Measurements from ENCODE around the gene TENM4. TPM values are rescaled to one million over a fixed set of nuclear protein-coding genes. Genes with fewer than 3 reads are reported as not detected.

TENM4 gene
- total RNA-seq, 1 donor = 10.4 TPM

- no peak overlapping the region for H3K4me3 ChIP-seq (ENCODE audit: low read depth, low read length)
- no peak for DNase-seq (ENCODE audit: low read depth)
- TF ChIP-seq, protein P1, sequence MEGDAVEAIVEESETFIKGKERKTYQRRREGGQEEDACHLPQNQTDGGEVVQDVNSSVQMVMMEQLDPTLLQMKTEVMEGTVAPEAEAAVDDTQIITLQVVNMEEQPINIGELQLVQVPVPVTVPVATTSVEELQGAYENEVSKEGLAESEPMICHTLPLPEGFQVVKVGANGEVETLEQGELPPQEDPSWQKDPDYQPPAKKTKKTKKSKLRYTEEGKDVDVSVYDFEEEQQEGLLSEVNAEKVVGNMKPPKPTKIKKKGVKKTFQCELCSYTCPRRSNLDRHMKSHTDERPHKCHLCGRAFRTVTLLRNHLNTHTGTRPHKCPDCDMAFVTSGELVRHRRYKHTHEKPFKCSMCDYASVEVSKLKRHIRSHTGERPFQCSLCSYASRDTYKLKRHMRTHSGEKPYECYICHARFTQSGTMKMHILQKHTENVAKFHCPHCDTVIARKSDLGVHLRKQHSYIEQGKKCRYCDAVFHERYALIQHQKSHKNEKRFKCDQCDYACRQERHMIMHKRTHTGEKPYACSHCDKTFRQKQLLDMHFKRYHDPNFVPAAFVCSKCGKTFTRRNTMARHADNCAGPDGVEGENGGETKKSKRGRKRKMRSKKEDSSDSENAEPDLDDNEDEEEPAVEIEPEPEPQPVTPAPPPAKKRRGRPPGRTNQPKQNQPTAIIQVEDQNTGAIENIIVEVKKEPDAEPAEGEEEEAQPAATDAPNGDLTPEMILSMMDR (IDR thresholded peaks at IDR 0.05; ENCODE audit: insufficient read depth, low read depth, low read length) = no peak
These were observed 374.1 kb downstream of the TENM4 start for GRCh38 chr11:79066456-79067351.

GRCh38 chr11:79062814-79063762, 377.7 kb downstream of the TENM4 start:
- DNase-seq (ENCODE audit: low read depth) = no peak
- no peak overlapping the region for H3K4me3 ChIP-seq (ENCODE audit: low read depth, low read length)
- TF ChIP-seq, protein P1 (IDR thresholded peaks at IDR 0.05; ENCODE audit: insufficient read depth, low read depth, low read length) = peak; percentile 50

- H3K4me3 ChIP-seq (ENCODE audit: low read depth, low read length) = no peak overlapping the region
- no peak for DNase-seq (ENCODE audit: low read depth)
- TF ChIP-seq, protein P1 (IDR thresholded peaks at IDR 0.05; ENCODE audit: insufficient read depth, low read depth, low read length) = no peak
These were observed 380.5 kb downstream of the TENM4 start for GRCh38 chr11:79060081-79060953.

DNA sequence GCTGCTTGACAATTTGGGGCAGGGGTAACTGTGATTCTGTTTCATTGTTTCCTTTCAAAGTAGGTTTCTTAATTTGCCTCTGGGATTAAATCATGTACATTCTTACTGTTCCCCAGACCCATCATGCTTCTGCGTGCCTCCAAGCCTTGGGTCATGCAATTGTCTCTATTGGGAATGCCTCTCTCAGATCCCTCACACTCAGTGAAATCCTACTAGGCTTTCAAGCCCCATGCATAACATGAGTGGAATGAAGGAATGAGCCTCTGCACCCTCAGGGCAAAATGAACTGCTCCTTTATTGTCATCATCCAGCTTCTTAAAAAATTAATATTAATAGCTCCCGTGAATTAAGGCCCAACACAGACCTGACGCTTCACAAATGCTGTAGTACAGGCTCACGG, 381.7 kb downstream of the TENM4 start:
- TF ChIP-seq, protein P1 (IDR thresholded peaks at IDR 0.05; ENCODE audit: insufficient read depth, low read depth, low read length) = no peak
- no peak overlapping the region for H3K4me3 ChIP-seq (ENCODE audit: low read depth, low read length)
- no peak for DNase-seq (ENCODE audit: low read depth)

GRCh38 chr11:79055856-79056631, 384.8 kb downstream of the TENM4 start:
- DNase-seq (ENCODE audit: low read depth) = peak; percentile 19
- H3K4me3 ChIP-seq (ENCODE audit: low read depth, low read length) = no peak overlapping the region
- TF ChIP-seq, protein P1 (IDR thresholded peaks at IDR 0.05; ENCODE audit: insufficient read depth, low read depth, low read length) = peak; percentile 12
